Fibroblast of skin of abdomen (primary cell): ENCODE results near the gene MAB21L4. TPM values are rescaled to one million over a fixed set of nuclear protein-coding genes. Genes with fewer than 3 reads are reported as not detected.

Source experiments
- DNase-seq: peaks from one replicate; pipeline ENCODE4 v3.0.0-alpha.2; 2013
- polyA plus RNA-seq, 2 experiments: library from polyadenylated mRNA; unstranded; fragments of 120-200 nt; gene quantifications; one replicate each; pipeline ENCODE4 v1.2.1, GENCODE V29; 2013; ENCODE audit not compliant: insufficient read length in 2 of 2

MAB21L4 gene
- polyA plus RNA-seq (2013, experiment 1 of 2; ENCODE audit: insufficient read length): not detected
- polyA plus RNA-seq (2013, experiment 2 of 2; ENCODE audit: insufficient read length): not detected

GRCh38 chr2:240895656-240896388 lies at the start of gene MAB21L4:
MAB21L4 (minus strand) TSS chr2:240896156; CDS start chr2:240895997, 159 bp downstream.
- DNase-seq: no peak

DNA sequence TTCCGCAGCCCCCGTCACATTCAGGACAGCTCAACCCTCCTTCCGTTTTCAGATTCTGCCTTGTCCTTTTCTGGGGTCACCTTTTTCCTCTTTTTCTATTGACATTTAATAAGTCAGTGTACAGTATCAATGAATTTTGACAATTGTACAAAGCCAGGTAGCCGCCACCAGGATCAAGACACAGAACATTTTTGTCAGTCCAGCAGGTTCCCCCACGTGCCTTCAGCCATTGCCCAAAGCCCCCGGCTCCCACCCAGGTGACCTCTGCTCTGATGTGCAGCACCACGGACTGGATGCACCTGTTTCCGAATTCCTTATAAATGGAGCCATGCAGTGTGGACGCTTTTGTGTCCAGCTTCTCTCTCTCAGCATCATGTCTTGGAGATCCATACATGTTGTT lies 40.1 kb upstream of the MAB21L4 start:
- DNase-seq: no peak

DNA sequence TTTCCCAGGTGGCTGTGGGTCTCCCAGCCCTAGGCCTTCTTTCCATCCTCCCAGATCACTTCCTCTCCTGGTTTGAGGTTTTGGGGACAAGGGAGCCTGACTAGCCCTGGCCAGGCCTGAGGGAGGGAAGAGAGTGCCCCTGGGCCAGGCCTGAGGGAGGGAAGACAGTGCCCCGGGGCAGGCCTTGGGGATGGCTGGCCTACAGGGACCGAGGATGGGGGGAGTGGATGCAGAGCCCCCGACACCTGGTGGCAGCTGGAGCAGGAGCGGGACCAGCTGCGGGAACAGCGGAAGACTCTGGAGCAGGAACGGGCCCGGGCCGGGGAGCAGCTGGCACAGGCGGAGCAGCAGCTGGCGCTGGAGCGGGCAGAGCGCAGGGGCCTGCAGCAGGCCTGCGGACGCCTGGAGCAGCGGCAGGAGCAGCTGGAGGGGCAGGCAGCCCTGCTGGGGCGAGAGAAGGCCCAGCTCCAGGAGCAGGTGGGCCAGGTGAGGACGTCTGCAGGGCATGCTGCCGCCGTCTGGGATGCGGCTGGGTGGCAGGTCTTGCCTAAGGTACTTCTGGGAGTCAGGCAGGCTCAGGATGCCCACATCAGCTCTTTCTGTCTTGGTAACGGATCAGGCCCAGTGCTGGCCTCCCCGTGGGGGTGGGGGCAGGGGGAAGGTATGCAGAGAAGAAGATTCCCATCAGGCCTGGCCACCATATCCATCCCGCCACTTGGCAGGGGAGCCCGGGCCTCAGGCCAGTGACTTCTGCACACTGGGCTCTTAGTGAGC lies 39.3 kb upstream of the MAB21L4 start:
- no peak for DNase-seq

DNA sequence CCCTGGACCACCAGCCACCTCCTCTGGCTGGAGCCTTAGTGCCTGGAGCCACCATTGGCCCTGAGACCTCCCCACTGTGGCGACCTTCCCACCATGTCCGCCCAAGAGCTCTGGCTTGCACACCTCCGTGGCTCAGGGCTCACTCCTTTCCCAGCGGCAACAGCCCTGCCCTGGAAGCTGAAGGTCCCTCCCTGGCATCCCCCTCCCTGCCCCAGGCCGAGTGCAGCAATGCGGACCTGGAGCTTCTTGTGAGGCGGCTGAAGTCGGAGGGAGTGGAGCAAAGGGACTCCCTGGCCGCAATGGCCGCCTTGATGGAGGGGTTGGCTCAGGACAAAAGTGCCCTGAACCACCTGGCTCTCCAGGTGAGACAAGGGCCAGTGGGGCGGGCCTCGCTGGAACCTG lies 38.7 kb upstream of the MAB21L4 start:
- DNase-seq: no peak

DNA sequence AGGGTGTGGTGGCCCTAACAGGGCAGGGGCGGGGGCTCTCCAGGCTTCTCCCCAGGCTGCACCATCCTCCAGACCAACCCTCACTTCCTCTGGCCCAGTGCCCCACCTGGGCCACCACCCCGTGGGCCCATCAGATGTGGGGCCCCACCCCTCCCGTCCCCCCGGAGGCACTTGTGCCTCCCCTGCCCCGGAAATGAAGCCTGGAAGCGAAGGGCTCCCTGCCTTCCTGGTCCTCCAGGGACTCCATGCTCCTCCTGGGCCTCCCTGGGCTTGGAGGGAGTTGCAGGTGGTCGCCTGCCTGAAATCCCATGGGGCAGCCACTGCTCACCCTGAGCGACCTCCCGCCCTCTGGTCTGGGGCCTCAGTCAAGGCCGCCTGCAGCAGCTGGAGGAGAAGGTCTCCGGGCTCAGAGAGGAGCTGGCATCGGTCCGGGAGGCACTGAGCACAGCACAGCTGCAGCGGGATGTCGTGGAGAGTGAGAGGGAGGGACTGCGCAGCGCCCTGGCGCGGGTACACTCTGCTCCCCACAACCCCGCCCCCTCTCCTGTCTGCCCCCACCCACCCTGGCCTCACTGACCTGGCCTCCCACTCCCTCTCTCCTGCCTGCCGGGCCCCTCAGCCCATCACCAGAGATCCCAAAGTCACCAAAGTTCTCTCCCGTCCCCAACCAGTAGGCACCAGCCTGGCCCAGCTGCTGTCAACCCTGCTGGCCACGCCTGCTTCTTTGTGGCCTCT lies 38.2 kb upstream of the MAB21L4 start:
- no peak for DNase-seq

GRCh38 chr2:240933048-240933965 lies 37.4 kb upstream of the MAB21L4 start:
- DNase-seq: no peak

DNA sequence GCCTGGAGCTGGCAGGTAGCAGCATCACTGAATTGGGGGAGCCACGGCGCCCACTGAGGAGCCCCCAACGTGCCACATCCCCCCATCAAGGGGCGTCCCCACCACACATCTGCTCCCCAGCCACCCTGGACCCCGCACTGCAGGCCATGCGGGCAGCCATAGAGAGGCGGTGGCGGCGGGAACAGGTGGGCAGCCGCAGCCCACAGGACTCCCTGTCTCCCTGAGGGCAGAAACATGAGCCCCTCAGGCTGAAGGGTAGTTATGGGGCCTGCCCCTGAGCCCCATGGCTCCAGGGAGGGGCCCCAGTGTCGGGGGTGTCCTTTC lies 36.7 kb upstream of the MAB21L4 start:
- DNase-seq: no peak

DNA sequence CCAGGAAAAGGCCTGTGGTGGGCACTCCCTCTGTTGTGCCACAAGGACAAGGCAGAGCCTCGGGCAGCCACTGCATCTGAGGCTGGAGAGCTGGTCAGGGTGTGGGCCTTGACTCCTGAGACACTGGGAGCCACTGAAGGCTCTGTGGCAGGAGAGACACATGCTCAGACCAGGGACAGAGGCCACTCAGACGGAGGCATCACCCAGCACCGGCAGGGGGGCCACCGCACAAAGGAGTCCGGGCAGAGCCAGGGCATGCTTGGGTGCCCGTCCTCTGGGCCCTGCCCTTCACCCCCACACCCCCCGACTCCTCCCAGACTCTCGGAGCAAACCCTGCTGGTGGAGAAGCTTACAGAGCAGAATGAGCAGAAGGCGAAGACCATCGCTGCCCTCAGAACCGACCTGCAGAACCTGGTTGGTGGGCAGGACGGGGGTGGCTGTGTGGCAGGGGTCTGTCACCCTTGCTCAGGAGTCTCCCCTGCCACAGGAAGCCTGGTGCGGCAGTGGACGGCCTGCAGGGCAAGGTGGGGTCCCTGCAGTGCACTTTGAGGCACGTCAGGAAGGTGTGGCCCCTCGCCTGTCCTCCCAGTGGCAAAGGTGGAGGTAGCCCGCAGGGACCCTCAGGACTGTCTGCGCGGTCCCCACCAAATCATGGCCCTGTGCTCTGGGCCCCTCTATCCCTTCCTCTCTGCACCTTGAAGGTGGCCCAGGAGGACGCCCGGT lies 36.2 kb upstream of the MAB21L4 start:
- no peak for DNase-seq

- DNase-seq: no peak
Observed at GRCh38 chr2:240931319-240931949, 35.5 kb upstream of the MAB21L4 start.

DNA sequence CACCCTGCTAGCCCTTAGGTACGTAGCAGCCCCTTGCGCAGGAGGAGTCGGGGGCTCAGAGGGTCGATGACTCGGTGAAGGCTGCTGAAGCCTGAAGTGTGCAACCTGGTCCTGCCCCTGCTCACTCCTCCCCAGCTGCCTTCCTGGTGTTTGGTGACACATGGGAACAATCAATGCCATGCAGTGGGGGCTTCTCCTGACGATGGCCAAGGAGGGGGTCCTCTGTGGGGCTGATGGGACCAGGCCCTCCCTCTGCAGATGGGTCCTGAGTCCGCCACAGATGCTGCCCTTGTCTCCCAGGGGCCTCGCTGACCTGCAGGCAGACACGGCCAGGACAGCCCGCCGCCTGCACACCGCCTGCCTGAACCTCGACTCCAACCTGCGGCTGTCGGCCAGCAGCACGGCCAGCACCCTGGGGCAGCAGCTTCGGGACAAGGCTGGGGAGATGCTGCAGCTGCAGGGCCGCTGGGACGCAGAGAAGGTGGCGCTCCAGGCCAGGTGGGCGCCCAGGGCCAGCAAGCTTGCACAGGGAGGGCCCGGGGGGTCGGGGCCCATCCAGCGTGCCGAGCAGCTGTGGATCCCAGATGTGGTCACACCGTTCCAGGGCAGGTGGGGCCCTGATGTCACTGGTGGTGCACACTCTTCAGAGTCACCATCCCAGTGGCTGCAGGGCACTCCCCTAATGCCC lies 34.8 kb upstream of the MAB21L4 start:
- DNase-seq: no peak

DNA sequence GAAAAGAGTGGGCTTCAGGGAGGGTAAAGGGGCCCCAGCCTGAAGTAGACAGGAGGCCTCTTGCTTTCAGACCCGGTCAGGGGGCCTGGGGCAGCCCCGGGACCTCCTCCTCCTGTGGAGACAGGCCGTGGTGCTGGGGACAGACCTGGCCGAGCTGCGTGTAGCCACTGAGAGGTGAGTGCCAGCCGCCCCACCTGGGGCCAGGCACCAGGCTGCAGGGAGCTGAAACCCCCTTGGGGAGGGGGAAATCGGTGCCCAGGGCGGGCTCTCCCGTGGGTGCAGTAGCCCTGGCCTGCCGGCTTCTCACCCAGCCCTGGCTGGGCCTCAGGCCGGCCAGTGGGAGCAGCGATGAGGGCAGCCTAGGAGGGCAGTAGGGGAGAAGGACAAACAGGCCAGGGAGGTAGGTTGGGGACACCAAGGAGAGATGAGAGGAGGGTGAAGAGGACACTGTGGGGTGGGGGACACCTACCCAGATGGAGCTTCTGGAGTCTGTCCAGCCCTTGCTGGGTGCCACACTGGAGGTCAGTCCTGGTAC lies 34.2 kb upstream of the MAB21L4 start:
- no peak for DNase-seq

GRCh38 chr2:240929364-240930095 lies 33.6 kb upstream of the MAB21L4 start:
- DNase-seq: no peak

GRCh38 chr2:240928476-240929363 lies 32.8 kb upstream of the MAB21L4 start:
- no peak for DNase-seq

DNA sequence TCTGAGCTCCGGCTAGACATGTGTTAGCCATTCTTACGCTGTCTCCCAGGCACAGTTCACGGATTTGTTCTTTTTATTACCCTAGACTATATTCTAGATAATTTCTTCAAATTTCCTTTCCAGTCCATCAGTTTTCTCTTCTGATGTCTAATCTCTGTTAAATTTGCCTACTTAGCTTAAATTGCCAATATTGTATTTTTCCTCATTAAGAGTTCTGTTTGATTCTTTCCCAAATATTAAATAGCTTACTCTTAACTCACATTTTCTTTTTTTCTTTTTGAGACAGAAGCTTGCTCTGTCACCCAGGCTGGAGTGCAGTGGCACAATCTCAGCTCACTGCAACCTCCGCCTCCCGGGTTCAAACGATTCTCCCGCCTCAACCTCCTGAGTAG lies 31.4 kb upstream of the MAB21L4 start:
- no peak for DNase-seq

DNA sequence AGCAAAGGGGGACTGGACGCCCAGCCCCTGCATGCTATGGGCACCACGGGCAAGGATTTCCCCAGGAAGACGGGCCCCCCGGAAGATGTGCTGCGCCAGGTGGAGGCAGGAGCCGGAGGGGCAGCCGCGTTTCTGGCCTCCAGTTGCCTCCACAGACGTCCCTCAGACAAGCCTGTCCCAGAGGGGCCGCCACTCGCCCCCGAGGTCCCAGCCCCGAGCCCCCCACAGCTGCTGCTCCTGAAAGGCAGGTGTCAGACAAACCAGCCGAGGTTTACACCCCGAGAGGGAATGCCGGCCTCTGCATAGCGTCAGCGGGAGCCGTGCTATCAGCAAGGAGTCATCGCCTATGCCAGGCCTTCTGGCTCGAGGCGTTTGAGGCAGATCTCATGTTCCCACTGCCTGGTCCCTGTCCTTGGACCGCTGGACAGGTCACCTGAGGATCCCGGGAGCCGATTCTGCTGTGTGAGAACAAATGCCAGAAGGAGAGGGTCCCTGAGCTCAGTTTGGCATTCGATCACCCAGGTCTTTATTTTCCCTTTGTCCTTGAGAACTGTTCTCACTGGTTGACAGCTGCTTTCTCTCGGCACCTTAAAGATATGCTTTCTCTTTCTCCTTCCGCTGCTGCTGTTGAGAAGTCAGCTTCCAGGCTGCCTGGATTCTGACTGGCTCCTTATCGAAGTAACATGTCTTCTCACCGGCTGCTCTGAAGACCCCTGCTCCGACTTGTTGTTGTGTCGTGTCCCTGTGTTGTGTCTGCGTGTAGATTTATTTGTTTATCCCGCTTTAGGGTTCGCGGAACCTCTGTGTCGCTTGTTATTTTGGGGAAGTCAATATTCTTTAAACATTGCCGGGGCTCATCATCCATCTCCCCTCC lies 30.8 kb upstream of the MAB21L4 start:
- no peak for DNase-seq

DNA sequence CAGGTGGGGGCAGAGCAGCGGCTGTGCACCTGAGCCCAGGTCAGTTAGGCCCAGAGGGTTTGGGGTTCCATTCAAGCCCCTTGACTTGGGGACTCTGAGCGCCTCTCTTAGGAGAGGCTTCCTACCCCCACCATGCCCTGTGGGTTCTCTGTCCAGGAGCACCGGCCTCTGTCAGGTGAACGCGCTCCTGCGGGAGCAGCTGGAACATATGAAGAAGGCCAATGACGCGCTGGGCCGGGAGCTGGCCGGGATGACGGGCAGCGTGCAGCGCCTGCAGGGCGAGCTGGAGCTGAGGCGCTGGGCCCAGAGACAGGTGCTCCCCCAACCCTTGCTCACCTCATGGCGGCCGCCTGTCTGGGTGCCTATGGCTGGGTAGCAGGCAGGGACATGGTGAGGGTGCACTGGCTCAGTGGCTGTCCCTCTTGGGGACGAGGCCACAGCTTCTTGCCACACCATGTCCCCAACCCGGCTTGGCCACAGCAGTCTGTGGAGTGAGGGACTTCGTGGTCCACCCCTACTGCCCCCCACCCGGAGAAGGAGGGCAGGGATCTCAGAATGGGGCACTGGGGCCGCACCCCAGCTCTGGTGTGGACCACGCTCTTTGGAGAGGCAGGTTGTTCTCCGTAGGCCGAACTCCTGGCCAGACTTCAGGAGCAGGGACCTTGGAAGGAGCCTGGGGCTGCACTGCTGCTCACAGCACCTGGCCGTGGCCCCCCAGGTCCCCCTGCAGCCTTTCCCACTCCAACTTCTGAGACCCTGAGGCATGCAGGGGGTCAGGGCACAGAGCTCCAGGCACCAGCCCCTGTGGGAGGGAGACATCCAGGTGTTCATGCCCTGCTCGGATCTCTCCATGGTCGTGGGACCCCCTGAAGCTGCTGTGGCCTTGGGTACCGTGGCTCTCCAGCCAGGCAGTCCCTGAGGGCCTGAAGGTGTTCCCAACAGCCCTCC lies 29.9 kb upstream of the MAB21L4 start:
- no peak for DNase-seq
